Pancreas (tissue), 10 donors: ENCODE data around the gene R3HCC1L. TPM values are rescaled to one million over a fixed set of nuclear protein-coding genes. Genes with fewer than 3 reads are reported as not detected.
"Not testable (repeated sequence)": the region's sequence is repeated elsewhere in the genome, so short reads cannot be mapped to it uniquely, and the experiment has no call there.

Experiments used
- ATAC-seq, 4 donors: fragments of 200-7000 bp; cut with Tn5 transposase; one replicate each; pipeline versions ENCODE4 v1.8.0 to v1.9.1; 2020; ENCODE audit warnings: mild to moderate bottlenecking in 4 of 4, moderate library complexity in 4 of 4
- DNase-seq, 6 donors: peaks; one replicate each; pipeline ENCODE4 v3.0.0-alpha.2; 2020
- FAIRE-seq: peaks from 2 replicates; lab custom pipeline; 2012; peaks lifted over from hg19 to GRCh38; lab: Jason Lieb, UNC
- H3K27ac ChIP-seq, 4 donors: fragments of 200-600 bp; sonication (generic); 1 replicate in 3 of 4; 2 replicates in 1 of 4; pipeline versions ENCODE4 v1.5.0 to v1.8.0; 2020
- H3K27me3 ChIP-seq, 4 donors: fragments of 200-600 bp; one replicate each; pipeline ENCODE4 v1.8.0; 2021
- H3K36me3 ChIP-seq, 3 donors: fragments of 200-600 bp; sonication (generic) in 1 of 3; one replicate each; pipeline versions ENCODE4 v1.5.0 to v1.8.0; 2020 to 2021
- H3K4me1 ChIP-seq, 3 donors: fragments of 200-600 bp; one replicate each; pipeline ENCODE4 v1.8.0; 2021
- H3K4me3 ChIP-seq, 4 donors: fragments of 200-600 bp; sonication (generic) in 2 of 4; one replicate each; pipeline versions ENCODE4 v1.5.0 to v1.8.0; 2020 to 2021
- H3K9me3 ChIP-seq, 4 donors: fragments of 200-600 bp; one replicate each; pipeline ENCODE4 v1.8.0; 2021
- WGBS, 2 donors: extraction: QIAGEN DNeasy Blood & Tissue Kit; methylation state at CpG; one replicate each; pipeline ENCODE4 v1.1.7; 2013; 5-methylcytosine and 5-hydroxymethylcytosine counted together
- intact Hi-C, 3 donors: fragments of 100-400 bp; cut with DNase I; formaldehyde crosslinking; loops; one replicate each; pipeline versions ENCODE4 v1.11.1 to v1.14.2; 2022
- polyA plus RNA-seq, 2 donors: library from polyadenylated mRNA; stranded (reverse); fragments of 200-250 nt; gene quantifications; one replicate each; pipeline ENCODE4 v1.2.3, GENCODE V29; 2013
- total RNA-seq, 6 donors: library from RNA; stranded (reverse); fragmentation: NEBNext Ultra II Directional in 4 of 6; extraction: Animal tissue kit (Norgen Biotek cat#: 25700) in 4 of 6; gene quantifications; one replicate each; pipeline versions ENCODE4 v1.2.1 to v1.2.4, GENCODE V29; 2021 to 2023
- TF ChIP-seq, protein P1 (sequence below), 4 donors: fragments of 200-600 bp; sonication (generic) in 3 of 4; IDR thresholded peaks; one replicate each; pipeline versions ENCODE4 v1.5.0 to v1.8.0; 2021; ENCODE audit warnings: antibody characterized with exemption in 4 of 4
- donor health status: healthy with polysubstance abuse.
- donor health status: DM: no; HTN: no; CAD: no; lungs with moderate emphysema.
- donor health status: DM: no; HTN: no; CAD: no.
- donor health status: control.
- donor health status: control.
- donor health status: Bipolar disorder and iron deficiency.
- donor health status: DM: yes; HTN: yes; CAD: no.
- donor health status: DM: no; HTN: no; CAD: no.
- donor health status: DM: no; HTN: no; CAD: no.
- donor health status: DM: yes; HTN: yes; CAD: no.

The R3HCC1L gene
- total and polyA plus RNA-seq, 8 donors: 3.9 to 9.5 (median 4.9) TPM

GRCh38 chr10:98125940-98126631, 8.4 kb upstream of the R3HCC1L start:
- no peak for DNase-seq
- H3K4me3 ChIP-seq: no peak overlapping the region
- H3K9me3 ChIP-seq: no peaks in the 10 kb centered on the region
- H3K27me3 ChIP-seq: no peaks in the 10 kb centered on the region
- TF ChIP-seq, protein P1, sequence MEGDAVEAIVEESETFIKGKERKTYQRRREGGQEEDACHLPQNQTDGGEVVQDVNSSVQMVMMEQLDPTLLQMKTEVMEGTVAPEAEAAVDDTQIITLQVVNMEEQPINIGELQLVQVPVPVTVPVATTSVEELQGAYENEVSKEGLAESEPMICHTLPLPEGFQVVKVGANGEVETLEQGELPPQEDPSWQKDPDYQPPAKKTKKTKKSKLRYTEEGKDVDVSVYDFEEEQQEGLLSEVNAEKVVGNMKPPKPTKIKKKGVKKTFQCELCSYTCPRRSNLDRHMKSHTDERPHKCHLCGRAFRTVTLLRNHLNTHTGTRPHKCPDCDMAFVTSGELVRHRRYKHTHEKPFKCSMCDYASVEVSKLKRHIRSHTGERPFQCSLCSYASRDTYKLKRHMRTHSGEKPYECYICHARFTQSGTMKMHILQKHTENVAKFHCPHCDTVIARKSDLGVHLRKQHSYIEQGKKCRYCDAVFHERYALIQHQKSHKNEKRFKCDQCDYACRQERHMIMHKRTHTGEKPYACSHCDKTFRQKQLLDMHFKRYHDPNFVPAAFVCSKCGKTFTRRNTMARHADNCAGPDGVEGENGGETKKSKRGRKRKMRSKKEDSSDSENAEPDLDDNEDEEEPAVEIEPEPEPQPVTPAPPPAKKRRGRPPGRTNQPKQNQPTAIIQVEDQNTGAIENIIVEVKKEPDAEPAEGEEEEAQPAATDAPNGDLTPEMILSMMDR (IDR thresholded peaks at IDR 0.05): no peak
- no peak overlapping the region for H3K27ac ChIP-seq
- intact Hi-C loops: no loop called here
- H3K4me1 ChIP-seq: no peaks in the 10 kb centered on the region
- FAIRE-seq: no peak
- 67 to 76% methylated on average over 6 of the region's 6 CpGs for WGBS, 2 donors
- no peaks in the 10 kb centered on the region for H3K36me3 ChIP-seq
- ATAC-seq: no peak

- DNase-seq: no peak
- H3K27ac ChIP-seq: no peak overlapping the region
- TF ChIP-seq, protein P1 (IDR thresholded peaks at IDR 0.05): no peak
- 78 to 80% methylated on average over 6 of the region's 6 CpGs for WGBS, 2 donors
- H3K36me3 ChIP-seq: no peaks in the 10 kb centered on the region
- no peaks in the 10 kb centered on the region for H3K27me3 ChIP-seq
- intact Hi-C loops: no loop called here
- H3K4me3 ChIP-seq: no peak overlapping the region
- H3K9me3 ChIP-seq: no peaks in the 10 kb centered on the region
- no peaks in the 10 kb centered on the region for H3K4me1 ChIP-seq
- ATAC-seq: no peak
- no peak for FAIRE-seq
Measured at GRCh38 chr10:98128802-98129201, 5.7 kb upstream of the R3HCC1L start.

GRCh38 chr10:98131619-98132018, 2.8 kb upstream of the R3HCC1L start:
- Histone ChIP-seq H3K9me3 (no peaks in the 10 kb centered on the region), H3K36me3 (no peaks in the 10 kb centered on the region), H3K27ac (no peak overlapping the region), H3K4me1 (peaks cover 0 to 8% (median 8%) of the 10 kb centered on the region in 3 donors), H3K27me3 (no peaks in the 10 kb centered on the region), H3K4me3 (no peak overlapping the region)
- intact Hi-C loops: no loop called here
- ATAC-seq (no peak), DNase-seq (no peak), FAIRE-seq (no peak)
- WGBS, 2 donors: 79 to 83% methylated on average over 3 of the region's 3 CpGs
- TF ChIP-seq, protein P1 (IDR thresholded peaks at IDR 0.05): no peak

DNA sequence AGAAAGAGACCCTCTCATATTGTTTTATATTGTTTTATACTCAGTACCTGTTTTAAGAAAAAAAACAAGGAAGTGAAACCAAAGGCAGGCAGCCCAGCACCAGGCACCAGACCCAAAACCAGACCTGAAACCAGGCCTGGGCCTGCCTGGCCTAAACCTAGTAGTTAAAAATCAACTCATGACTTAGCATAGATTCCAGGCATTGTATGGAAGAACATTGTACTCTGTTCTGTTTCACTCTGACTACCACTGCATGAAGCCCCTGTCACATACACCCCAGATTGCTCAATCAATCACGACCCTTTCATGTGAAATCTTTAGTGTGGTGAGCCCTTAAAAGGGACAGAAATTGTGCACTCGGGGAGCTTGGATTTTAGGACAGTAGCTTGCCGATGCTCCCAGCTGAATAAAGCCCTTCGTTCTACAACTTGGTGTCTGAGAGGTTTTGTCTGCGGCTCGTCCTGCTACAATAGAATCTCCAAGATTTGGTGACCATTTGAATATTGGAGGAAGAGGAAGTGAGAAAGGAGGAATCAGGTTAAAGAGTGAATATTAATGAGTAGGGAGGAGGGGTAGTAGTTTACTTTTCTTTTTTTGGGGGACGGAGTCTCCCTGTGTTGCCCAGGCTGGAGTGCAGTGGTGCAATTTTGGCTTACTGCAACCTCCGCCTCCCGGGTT, 1.2 kb upstream of the R3HCC1L start:
- ATAC-seq: not testable (repeated sequence)

DNA sequence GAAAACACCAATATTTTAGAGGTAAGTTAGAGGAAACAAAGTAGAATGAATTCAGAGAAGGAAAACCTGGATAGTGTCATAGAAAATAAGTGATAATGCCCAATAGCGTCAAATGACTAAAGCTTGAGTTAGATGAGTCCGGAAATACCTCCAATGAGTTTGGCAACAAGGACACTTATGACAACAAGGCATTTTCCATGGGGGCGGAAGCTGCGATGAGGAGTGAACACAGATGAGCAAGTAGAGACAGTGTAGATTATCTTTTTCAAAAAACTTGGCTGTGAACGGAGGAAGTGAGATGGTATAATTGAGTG, 383 bp upstream of the R3HCC1L start:
- Histone ChIP-seq H3K36me3 (no peaks in the 10 kb centered on the region), H3K27ac (peak overlapping the region in 3 of 4 donors; percentile 79 to 93 (median 91)), H3K4me3 (peak overlapping the region; percentile 86 to 97 (median 93)), H3K9me3 (no peaks in the 10 kb centered on the region), H3K27me3 (no peaks in the 10 kb centered on the region), H3K4me1 (peaks cover 0 to 20% (median 13%) of the 10 kb centered on the region in 3 donors)
- TF ChIP-seq, protein P1 (IDR thresholded peaks at IDR 0.05): no peak
- FAIRE-seq: no peak
- DNase-seq: no peak
- intact Hi-C loops: no loop called here
- WGBS, 2 donors: 61 to 67% methylated on average over 5 of the region's 5 CpGs
- no peak for ATAC-seq

More for the DNA sequence above, 1.2 kb upstream of the R3HCC1L start:
- H3K27me3 ChIP-seq, H3K4me3 ChIP-seq, DNase-seq, H3K9me3 ChIP-seq, H3K36me3 ChIP-seq, FAIRE-seq, H3K27ac ChIP-seq, intact Hi-C loops: not testable (repeated sequence)
- 95 to 97% methylated on average over 9 of the region's 9 CpGs for WGBS, 2 donors
- peaks cover 0 to 12% (median 8%) of the 10 kb centered on the region in 3 donors for H3K4me1 ChIP-seq
